ENCODE data around the gene GMPPA. TPM values are rescaled to one million over a fixed set of nuclear protein-coding genes. Genes with fewer than 3 reads are reported as not detected.

Gene GMPPA
- total and polyA plus RNA-seq, 9 of the 15 experiments (the other 6 are each of a cell fraction or from before 2014, with no cell fraction given): 7.0 to 101 (median 66.7) TPM

- TF ChIP-seq BCLAF1 (IDR thresholded peaks at IDR 0.05; ENCODE audit: borderline replicate concordance in 1 of 2, control insufficient read depth in 1 of 2, low read depth in 2 of 2, low read length in 1 of 2): no peak
- no peak for TF ChIP-seq IRF9 (tag; IDR thresholded peaks at IDR 0.05)
- TF ChIP-seq RBBP5 (IDR thresholded peaks at IDR 0.05; ENCODE audit: borderline replicate concordance, insufficient read depth, low read length, poor library complexity, severe bottlenecking): no peak
- no peak for TF ChIP-seq ZNF212 (CRISPR knock-in tag; IDR thresholded peaks at IDR 0.05)
- TF ChIP-seq YBX1 (IDR thresholded peaks at IDR 0.05): no peak
- TF ChIP-seq PHB2 (IDR thresholded peaks at IDR 0.05; ENCODE audit: low read depth): no peak
- TF ChIP-seq TRIM28 (IDR thresholded peaks at IDR 0.05): no peak
- no peak for TF ChIP-seq MEIS2 (IDR thresholded peaks at IDR 0.05; ENCODE audit: partially characterized antibody)
- no peak for TF ChIP-seq MTA2 (IDR thresholded peaks at IDR 0.05; ENCODE audit: low read depth)
- TF ChIP-seq ZNF197 (CRISPR knock-in tag; IDR thresholded peaks at IDR 0.05; ENCODE audit: low read depth): no peak
- no peak for TF ChIP-seq HCFC1 (IDR thresholded peaks at IDR 0.05; ENCODE audit: low read depth, low read length)
- TF ChIP-seq EP400 (IDR thresholded peaks at IDR 0.05): no peak
- TF ChIP-seq KLF16 (IDR thresholded peaks at IDR 0.05): no peak
- TF ChIP-seq ELF1 (tag; IDR thresholded peaks at IDR 0.05): no peak
- no peak for TF ChIP-seq ZNF133 (CRISPR knock-in tag; IDR thresholded peaks at IDR 0.05)
- TF ChIP-seq HDAC2 (IDR thresholded peaks at IDR 0.05): no peak
- no peak for TF ChIP-seq CBFA2T3 (IDR thresholded peaks at IDR 0.05)
- TF ChIP-seq FOXJ3 (CRISPR knock-in tag; IDR thresholded peaks at IDR 0.05): no peak
- TF ChIP-seq ZNF124 (CRISPR knock-in tag; IDR thresholded peaks at IDR 0.05): no peak
- TF ChIP-seq ZNF165 (CRISPR knock-in tag; IDR thresholded peaks at IDR 0.05; ENCODE audit: borderline replicate concordance): no peak
- TF ChIP-seq KAT8 (IDR thresholded peaks at IDR 0.05; ENCODE audit: low read depth): no peak
- no peak for TF ChIP-seq ID3 (CRISPR knock-in tag; IDR thresholded peaks at IDR 0.05)
- no peak for TF ChIP-seq ID3 (tag; IDR thresholded peaks at IDR 0.05)
- TF ChIP-seq ZFX (CRISPR knock-in tag; IDR thresholded peaks at IDR 0.05): peak; percentile 41
- 0 out of 2 replicates have a peak, but pooled peaks have one; percentile 25 for TF ChIP-seq CTBP1 (IDR thresholded peaks at IDR 0.05; ENCODE audit: borderline replicate concordance)
- no peak for TF ChIP-seq POLR2A (conservative IDR thresholded peaks at IDR 0.05)
- TF ChIP-seq TAF9B (IDR thresholded peaks at IDR 0.05; ENCODE audit: partially characterized antibody): no peak
- no peak for TF ChIP-seq ZNF431 (CRISPR knock-in tag; IDR thresholded peaks at IDR 0.05)
- no peak for TF ChIP-seq ZBED1 (IDR thresholded peaks at IDR 0.05)
Observed at GRCh38 chr2:219459460-219460311, 39.0 kb upstream of the GMPPA start (continued).

All from K562 (cell line).